Activated T-cell treated with anti-CD3 and anti-CD28 coated beads for 48 hours (primary cell): ENCODE data around the gene AMBP.
"Not testable (repeated sequence)": the region's sequence is repeated elsewhere in the genome, so short reads cannot be mapped to it uniquely, and the experiment has no call there.

Source experiments
- DNase-seq: peaks from one replicate; pipeline ENCODE4 v3.0.0-alpha.2; 2020; ENCODE audit warnings: low read depth

Gene AMBP

GRCh38 chr9:114091711-114092110 lies 13.6 kb upstream of the AMBP start:
- DNase-seq, result no peak

DNA sequence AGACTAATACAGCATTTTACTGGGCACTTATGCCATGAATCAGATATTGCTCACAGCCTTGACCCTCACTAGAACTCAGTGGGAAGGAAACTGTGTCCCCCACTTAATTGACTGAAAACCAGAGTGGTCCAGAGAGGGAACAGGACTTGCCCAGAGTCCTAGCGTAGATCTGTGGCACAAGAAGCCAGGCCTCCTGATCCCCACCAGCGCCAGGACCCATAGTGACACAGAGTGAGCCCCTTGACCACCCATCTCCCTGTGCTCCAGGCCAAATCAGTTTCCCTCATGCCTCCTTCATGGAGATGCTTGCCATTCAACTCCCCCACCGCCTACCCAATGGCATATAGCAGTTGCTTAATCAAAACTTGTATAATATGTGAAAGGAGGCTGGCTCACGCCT lies 12.7 kb upstream of the AMBP start:
- DNase-seq, result no peak

GRCh38 chr9:114089206-114089840 lies 11.2 kb upstream of the AMBP start:
- DNase-seq, result no peak

GRCh38 chr9:114088571-114089170 lies 10.6 kb upstream of the AMBP start:
- DNase-seq, result no peak

GRCh38 chr9:114087721-114088120 lies 9.6 kb upstream of the AMBP start:
- no peak for DNase-seq

- no peak for DNase-seq
These were observed 8.5 kb upstream of the AMBP start for GRCh38 chr9:114086607-114087006.

DNA sequence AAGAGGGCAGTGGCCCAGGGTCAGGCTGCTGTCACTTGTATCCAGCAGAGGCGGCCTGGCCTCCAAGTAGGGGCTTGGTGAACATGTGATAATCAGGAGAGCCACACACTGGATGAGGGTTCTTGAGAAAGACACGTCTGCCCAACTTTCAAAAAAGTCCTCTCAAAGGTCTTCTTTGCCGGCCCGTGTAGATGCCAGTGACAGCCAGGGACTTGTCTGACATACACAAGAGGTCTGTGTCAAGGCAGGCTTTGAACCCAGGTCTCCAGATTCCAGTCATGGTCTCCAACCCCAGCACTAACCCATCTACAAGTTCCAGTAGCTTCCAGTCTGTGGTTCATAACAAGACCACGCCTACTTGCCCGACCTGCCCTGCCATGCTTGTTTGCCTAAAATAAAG lies 7.9 kb upstream of the AMBP start:
- no peak for DNase-seq

GRCh38 chr9:114085387-114085789 lies 7.3 kb upstream of the AMBP start:
- DNase-seq, result no peak

GRCh38 chr9:114084282-114085073 lies 6.4 kb upstream of the AMBP start:
- no peak for DNase-seq

DNA sequence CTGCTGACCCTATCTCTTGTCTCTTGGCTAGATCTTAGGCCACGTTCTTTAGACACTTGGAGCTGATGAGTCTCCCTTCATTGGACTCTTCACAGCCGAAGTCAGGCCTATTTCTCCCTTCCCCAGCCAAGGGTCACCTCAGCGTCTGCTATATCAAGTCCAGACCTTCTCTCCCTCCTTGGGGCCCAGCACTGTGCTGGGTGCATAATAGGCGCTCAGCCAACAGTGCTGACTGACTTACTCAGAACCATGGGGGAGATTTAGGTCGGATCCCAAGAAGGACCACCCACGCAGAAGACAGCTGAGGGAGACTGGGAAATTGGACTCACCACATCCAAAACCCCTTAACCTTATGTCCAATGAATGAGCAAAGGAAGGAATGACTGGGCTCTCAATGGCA lies 5.6 kb upstream of the AMBP start:
- DNase-seq, result no peak

GRCh38 chr9:114082763-114083412 lies 4.8 kb upstream of the AMBP start:
- DNase-seq, result not testable (repeated sequence)

GRCh38 chr9:114082017-114082762 lies 4.1 kb upstream of the AMBP start:
- peak; percentile 70 for DNase-seq

DNA sequence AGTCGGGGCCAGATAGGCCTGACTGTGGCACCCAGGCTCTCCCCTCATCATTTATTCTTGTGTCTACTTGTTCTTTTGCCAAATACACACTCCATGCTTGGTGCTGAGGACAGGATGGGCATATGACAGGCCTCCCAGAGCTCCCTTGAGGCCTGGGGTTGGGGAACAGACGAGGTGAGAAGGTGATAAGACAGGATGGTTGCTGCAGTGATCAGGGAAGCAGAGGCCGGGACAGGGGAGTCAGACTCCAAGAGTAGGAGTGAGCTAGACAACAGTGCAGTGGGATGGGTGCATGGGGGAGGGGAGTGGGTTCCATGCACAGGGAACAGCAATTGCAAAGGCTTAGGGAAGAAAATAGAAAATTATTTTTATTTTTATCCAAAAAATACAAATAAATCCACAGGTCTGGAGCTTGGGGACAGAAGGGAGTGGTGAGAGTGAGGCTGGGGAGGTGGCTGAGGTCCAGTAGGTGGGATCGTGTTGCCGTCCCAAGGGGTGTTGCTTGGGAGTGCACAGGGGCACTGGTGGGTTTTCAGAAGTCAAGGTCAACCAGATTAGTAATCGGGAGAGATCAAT lies 3.4 kb upstream of the AMBP start:
- no peak for DNase-seq

- no peak for DNase-seq
These were observed 2.8 kb upstream of the AMBP start for GRCh38 chr9:114080773-114081440.

DNA sequence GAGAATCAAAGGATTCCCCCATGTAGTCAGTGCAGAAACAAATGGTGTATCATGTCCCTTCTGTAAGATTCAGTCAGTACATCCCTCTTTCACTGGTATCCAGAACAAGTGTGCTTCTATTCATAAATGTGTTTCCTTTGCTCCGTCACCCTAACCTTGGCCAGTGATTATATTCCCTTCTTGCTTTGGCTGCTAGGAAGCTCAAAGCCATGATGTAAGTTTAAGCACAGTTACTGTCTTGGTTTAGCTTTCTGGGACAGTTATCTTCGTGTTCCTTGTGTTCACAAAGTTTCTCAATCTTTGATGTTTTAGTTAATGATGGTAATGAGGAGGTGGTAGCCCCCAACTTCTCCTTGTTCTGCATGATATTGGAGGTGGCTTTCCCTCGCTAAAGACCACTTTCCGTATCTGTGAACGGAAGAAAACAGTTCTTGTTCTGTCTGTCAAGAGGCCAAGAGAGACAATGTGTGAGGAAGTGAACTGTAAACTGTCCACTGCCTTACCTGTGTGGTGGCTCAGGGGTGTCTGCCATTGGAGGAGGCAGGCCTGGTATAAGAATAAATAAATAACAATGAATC lies 2.2 kb upstream of the AMBP start:
- no peak for DNase-seq

GRCh38 chr9:114078781-114079156 lies 669 bp upstream of the AMBP start:
- DNase-seq, result no peak

- no peak for DNase-seq
These were observed 800 bp downstream of the AMBP start for GRCh38 chr9:114077162-114077837.

GRCh38 chr9:114076237-114077161 lies 1.6 kb downstream of the AMBP start:
- DNase-seq, result no peak

GRCh38 chr9:114075602-114076001 lies 2.5 kb downstream of the AMBP start:
- DNase-seq, result no peak
